Esophagus muscularis mucosa (tissue), 4 donors: ENCODE measurements around the gene PASK.

Experiments used
- CTCF ChIP-seq, 3 experiments: fragments of 200-600 bp in 2 of 3; fragments of 450-650 bp in 1 of 3; sonication (generic) in 2 of 3; IDR thresholded peaks; one replicate each; pipeline ENCODE4 v1.5.1; 2017 to 2019; ENCODE audit warnings: antibody characterized with exemption in 3 of 3, mild to moderate bottlenecking in 2 of 3, moderate library complexity in 1 of 3
- EP300 ChIP-seq: sonication (generic); formaldehyde crosslinking; IDR thresholded peaks from one replicate; pipeline ENCODE4 v1.6.1; 2017; ENCODE audit warnings: antibody characterized with exemption
- POLR2A ChIP-seq: fragments of 450-650 bp; IDR thresholded peaks from one replicate; pipeline ENCODE4 v1.6.1; 2017; ENCODE audit warnings: antibody characterized with exemption, moderate library complexity, mild to moderate bottlenecking, low read depth

GRCh38 chr2:241147336-241147735 lies 1.9 kb downstream of the PASK start:
- TF ChIP-seq CTCF (IDR thresholded peaks at IDR 0.05): no peak
- TF ChIP-seq EP300: no peak
- no peak for TF ChIP-seq POLR2A
